ENCODE data around the gene WDFY4.

Gene WDFY4

DNA sequence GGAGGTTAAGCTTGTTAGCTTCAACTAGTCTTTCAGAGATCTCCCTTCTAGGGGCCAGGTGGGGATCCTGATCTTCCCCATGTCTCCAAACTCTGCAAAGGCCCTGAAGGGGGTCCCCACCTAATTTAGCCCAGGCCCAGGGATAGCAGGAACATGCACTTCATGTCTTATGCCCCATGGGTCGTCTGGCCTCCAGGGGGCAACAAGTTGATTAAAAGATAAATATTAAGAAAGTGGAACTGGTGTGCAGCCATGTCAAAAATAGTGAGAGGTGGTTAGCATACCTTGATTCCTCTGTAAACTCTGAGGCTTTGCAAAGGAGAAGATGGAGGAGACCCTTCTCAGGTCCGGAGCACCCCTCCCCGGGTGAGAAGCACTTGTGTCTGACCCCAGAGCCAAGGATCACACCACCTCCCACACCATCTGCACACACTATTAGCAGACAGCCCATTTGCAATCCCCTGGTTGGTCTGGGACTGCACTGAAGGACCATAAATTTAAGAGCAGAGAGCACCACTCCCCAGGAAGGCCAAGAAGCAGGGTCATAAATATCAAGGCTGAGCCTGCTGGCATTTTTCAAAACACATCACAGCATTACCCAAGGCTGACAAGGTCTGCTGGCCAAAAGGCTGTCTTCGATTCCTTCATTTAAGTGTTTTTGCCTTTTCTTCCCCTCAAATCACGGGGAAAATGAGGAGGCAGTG lies 299.1 kb downstream of the WDFY4 start:
- TF ChIP-seq, protein P1, sequence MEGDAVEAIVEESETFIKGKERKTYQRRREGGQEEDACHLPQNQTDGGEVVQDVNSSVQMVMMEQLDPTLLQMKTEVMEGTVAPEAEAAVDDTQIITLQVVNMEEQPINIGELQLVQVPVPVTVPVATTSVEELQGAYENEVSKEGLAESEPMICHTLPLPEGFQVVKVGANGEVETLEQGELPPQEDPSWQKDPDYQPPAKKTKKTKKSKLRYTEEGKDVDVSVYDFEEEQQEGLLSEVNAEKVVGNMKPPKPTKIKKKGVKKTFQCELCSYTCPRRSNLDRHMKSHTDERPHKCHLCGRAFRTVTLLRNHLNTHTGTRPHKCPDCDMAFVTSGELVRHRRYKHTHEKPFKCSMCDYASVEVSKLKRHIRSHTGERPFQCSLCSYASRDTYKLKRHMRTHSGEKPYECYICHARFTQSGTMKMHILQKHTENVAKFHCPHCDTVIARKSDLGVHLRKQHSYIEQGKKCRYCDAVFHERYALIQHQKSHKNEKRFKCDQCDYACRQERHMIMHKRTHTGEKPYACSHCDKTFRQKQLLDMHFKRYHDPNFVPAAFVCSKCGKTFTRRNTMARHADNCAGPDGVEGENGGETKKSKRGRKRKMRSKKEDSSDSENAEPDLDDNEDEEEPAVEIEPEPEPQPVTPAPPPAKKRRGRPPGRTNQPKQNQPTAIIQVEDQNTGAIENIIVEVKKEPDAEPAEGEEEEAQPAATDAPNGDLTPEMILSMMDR (IDR thresholded peaks at IDR 0.05; ENCODE audit: control insufficient read depth, extremely low read depth, insufficient read depth): no peak
- no peak for DNase-seq (ENCODE audit: low read depth)
- H3K4me3 ChIP-seq (ENCODE audit: low read depth, low read length): no peak overlapping the region

DNA sequence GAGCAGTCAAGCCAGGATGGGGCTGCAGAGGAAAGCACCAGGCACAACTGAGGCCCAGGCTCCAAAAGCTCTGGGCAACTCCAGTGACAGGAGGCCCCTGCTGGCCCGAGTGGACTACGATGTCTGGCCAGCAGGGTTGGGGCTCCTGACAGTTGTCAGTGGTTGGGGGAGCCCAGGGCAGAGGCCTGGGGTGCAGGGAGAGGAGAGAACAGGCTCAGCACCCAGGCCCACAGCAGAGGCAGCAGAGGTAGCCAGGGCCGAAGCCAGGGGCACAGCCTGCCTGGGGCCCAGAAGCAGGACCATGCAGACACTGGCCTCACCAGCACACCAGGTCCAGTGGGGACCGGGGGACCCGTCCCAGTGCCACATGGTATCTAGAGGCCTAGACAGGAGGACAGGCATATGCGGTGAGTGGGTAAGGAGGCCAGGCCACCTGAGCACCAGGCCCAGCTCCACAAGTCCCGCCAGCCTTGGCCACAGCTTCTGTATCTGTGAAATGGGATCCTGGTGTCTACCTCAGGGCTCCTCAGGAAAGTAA lies 301.0 kb downstream of the WDFY4 start:
- TF ChIP-seq, protein P1 (IDR thresholded peaks at IDR 0.05; ENCODE audit: control insufficient read depth, extremely low read depth, insufficient read depth): no peak
- no peak for DNase-seq (ENCODE audit: low read depth)
- no peak overlapping the region for H3K4me3 ChIP-seq (ENCODE audit: low read depth, low read length)

- no peak overlapping the region for H3K4me3 ChIP-seq (ENCODE audit: low read depth, low read length)
- no peak for DNase-seq (ENCODE audit: low read depth)
- TF ChIP-seq, protein P1 (IDR thresholded peaks at IDR 0.05; ENCODE audit: control insufficient read depth, extremely low read depth, insufficient read depth): no peak
These were observed 305.6 kb downstream of the WDFY4 start for GRCh38 chr10:48990226-48990625.

DNA sequence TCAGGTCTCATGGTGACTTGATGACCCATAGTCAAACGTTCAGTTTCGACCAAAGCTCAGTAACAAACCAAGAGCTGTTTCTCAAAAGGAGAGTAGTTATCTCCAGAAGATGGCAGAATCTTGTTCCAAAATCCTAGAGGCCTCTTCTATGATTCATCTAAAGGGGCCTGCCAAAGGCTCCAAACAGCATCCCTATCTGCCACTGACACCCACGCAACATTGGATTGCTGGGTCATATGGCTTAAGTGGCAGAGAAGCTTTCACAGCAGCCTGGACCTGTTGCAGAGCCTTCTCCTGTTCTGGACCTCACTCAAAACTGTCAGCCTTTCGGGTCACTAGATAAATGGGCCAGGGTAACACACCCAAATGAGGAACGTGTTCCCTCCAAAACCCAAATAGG lies 309.0 kb downstream of the WDFY4 start:
- no peak for DNase-seq (ENCODE audit: low read depth)
- H3K4me3 ChIP-seq (ENCODE audit: low read depth, low read length): no peak overlapping the region
- TF ChIP-seq, protein P1 (IDR thresholded peaks at IDR 0.05; ENCODE audit: control insufficient read depth, extremely low read depth, insufficient read depth): no peak

DNA sequence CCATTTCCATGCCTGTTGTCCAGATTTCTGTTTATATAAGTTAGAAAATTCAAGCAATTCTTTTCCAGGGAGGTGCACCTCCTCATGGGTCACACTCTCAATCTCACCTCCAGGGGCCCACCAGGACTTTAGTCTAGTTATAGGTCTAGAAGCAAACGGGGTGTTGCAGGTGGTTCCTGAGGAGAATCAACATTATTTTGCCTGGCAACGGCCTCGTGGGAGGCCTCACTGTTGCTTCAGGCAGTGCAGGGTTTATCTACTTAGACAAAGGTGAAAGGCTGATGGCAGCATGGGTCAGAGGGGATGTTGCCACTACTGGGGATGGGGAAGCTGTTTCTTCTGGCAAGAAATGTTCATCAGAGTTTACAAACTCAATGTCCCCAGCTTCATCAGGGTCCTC lies 311.7 kb downstream of the WDFY4 start:
- H3K4me3 ChIP-seq (ENCODE audit: low read depth, low read length): no peak overlapping the region
- DNase-seq (ENCODE audit: low read depth): no peak
- TF ChIP-seq, protein P1 (IDR thresholded peaks at IDR 0.05; ENCODE audit: control insufficient read depth, extremely low read depth, insufficient read depth): no peak

GRCh38 chr10:48999346-48999745 lies 314.7 kb downstream of the WDFY4 start:
- no peak for DNase-seq (ENCODE audit: low read depth)
- TF ChIP-seq, protein P1 (IDR thresholded peaks at IDR 0.05; ENCODE audit: control insufficient read depth, extremely low read depth, insufficient read depth): no peak
- no peak overlapping the region for H3K4me3 ChIP-seq (ENCODE audit: low read depth, low read length)

Data from LNCaP clone FGC (cell line).